IgD-negative memory B cell (primary cell): Measurements from ENCODE around the gene MAP1S. TPM values are rescaled to one million over a fixed set of nuclear protein-coding genes. Genes with fewer than 3 reads are reported as not detected.

Experiments
- H3K27ac Mint-ChIP-seq, 3 donors: one replicate each; pipeline ENCODE4 v1.8.0; 2020 to 2022; ENCODE audit warnings: mild to moderate bottlenecking in 3 of 3, mixed read lengths in 3 of 3, moderate library complexity in 1 of 3
- H3K27me3 Mint-ChIP-seq: one replicate; pipeline ENCODE4 v1.8.0; 2021; ENCODE audit warnings: mixed read lengths
- H3K36me3 Mint-ChIP-seq: one replicate; pipeline ENCODE4 v1.8.0; 2020; ENCODE audit warnings: mild to moderate bottlenecking, mixed read lengths
- H3K4me1 Mint-ChIP-seq, 3 donors: one replicate each; pipeline ENCODE4 v1.8.0; 2020 to 2022; ENCODE audit warnings: mixed read lengths in 3 of 3, mild to moderate bottlenecking in 1 of 3
- H3K4me3 Mint-ChIP-seq, 4 donors: one replicate each; pipeline ENCODE4 v1.8.0; 2020 to 2022; ENCODE audit warnings: mild to moderate bottlenecking in 4 of 4, mixed read lengths in 4 of 4, moderate library complexity in 3 of 4
- H3K9me3 Mint-ChIP-seq, 3 donors: one replicate each; pipeline ENCODE4 v1.8.0; 2020 to 2021; ENCODE audit warnings: mixed read lengths in 3 of 3, mild to moderate bottlenecking in 1 of 3
- polyA plus RNA-seq: library from polyadenylated mRNA; unstranded; fragments of 300-500 nt; fragmentation: Illumina TruSeq; gene quantifications from one replicate; pipeline ENCODE4 v1.2.3, GENCODE V29; 2021

MAP1S gene
- polyA plus RNA-seq, 1 donor from 2014 or later: 50.3 TPM

DNA sequence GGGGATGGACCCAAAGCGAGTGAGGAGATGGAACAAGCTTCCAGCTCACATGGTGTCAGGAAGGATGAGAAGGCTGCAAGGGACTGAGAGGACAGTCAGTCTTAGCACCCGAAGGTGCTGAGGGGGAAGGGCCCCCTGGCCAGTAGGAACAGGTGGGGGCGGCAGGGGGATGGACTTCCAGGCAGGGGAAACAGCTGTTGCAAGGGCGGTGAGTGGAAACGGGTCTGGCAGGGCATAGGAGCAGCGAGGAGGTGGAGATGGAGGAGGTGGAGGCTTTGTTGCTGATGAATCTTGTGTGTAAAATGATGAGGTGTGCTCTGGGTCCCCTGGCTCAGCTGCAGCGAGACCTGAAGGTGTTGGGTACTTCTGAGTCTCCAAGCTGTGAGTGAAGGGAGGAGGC is 1.2 kb downstream of the MAP1S start:
- Mint-ChIP-seq H3K27me3 (no peaks in the 10 kb centered on the region), H3K9me3 (no peaks in the 10 kb centered on the region), H3K36me3 (no peaks in the 10 kb centered on the region), H3K27ac (peak overlapping the region in 2 of 3 donors; percentile 81 to 93), H3K4me3 (peak overlapping the region; percentile 82 to 95 (median 90)), H3K4me1 (peaks cover 28 to 31% (median 30%) of the 10 kb centered on the region in 3 donors)

DNA sequence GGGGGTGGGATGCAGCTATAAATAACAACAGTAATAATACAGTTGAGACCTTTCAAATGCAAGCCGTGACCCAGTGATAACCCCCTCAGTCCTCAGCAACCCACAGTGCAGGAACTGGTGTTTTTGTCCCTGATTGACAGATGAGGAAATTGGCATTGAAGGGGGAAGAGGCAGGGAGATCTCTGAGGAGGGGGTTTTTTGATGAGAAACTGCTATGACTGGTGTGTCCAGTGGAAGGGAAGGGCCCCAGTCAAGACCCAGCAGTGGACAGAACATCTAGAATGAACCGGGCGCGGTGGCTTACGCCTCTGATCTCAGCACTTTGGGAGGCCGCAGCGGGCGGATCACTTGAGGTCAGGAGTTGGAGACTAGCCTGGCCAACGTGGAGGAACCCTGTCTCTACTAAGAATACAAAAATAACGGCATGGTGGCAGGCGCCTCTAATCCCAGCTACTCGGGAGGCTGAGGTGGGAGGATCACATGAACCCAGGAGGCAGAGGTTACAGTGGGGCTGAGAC is 1.9 kb downstream of the MAP1S start:
- Mint-ChIP-seq H3K9me3 (no peaks in the 10 kb centered on the region), H3K27ac (peak overlapping the region in 1 of 3 donors; percentile 72), H3K4me1 (peaks cover 28 to 31% (median 30%) of the 10 kb centered on the region in 3 donors), H3K36me3 (no peaks in the 10 kb centered on the region), H3K4me3 (peak overlapping the region; percentile 82 to 95 (median 90)), H3K27me3 (no peaks in the 10 kb centered on the region)

DNA sequence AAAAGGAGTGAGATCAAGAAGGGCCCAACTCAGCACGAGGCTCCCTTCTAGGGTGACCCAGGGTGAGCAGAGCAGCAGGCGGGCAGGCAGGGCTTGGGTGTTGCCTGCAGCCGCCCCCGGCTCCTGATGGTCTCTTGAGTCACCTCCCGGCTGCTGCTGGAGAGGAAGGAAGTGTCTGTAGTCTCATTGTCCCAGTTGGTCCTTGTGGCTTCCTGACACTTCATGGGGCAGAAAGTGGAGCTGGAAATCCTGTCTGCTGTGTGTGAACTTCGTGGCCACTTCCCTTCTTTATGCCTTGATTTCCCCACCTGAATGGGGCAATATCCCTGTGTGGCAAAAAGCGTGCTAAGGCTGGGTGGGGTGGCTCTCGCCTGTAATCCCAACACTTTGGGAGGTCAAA is 2.5 kb downstream of the MAP1S start:
- Mint-ChIP-seq H3K9me3 (no peaks in the 10 kb centered on the region), H3K4me3 (peak overlapping the region; percentile 27 to 91 (median 86)), H3K27me3 (no peaks in the 10 kb centered on the region), H3K27ac (peak overlapping the region in 1 of 3 donors; percentile 72), H3K4me1 (peaks cover 28 to 31% (median 30%) of the 10 kb centered on the region in 3 donors), H3K36me3 (no peaks in the 10 kb centered on the region)

DNA sequence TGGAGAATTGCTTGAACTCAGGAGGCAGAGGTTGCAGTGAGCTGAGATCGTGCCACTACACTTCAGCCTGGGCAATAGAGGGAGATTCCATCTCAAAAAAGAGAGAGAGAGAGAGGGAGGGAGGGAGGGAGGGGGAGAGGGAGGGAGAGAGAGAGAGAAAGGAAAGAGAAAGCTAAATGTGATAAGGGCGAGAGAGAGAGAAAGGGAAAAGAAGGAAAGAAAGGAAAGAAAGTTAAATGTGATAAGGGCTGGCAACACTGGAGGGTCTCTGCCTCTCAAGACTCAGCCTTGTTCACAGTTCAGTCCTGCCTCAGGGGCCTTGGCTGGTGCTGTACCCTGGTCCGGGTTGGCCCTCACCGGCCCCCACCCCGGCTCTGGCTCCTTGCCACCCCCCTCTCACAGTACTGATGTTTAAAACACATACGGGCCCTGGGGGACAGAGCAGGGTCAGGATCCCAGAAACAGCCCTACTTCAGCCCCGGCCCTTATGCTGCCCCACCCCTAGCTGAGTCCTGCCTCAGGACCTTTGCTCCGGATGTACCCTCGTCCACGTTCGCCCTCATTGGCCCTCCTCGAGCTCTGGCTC is 3.5 kb downstream of the MAP1S start:
- Mint-ChIP-seq H3K27ac (no peak overlapping the region), H3K36me3 (no peaks in the 10 kb centered on the region), H3K9me3 (no peaks in the 10 kb centered on the region), H3K4me1 (peaks cover 24 to 25% (median 24%) of the 10 kb centered on the region in 3 donors), H3K4me3 (no peak overlapping the region), H3K27me3 (no peaks in the 10 kb centered on the region)

DNA sequence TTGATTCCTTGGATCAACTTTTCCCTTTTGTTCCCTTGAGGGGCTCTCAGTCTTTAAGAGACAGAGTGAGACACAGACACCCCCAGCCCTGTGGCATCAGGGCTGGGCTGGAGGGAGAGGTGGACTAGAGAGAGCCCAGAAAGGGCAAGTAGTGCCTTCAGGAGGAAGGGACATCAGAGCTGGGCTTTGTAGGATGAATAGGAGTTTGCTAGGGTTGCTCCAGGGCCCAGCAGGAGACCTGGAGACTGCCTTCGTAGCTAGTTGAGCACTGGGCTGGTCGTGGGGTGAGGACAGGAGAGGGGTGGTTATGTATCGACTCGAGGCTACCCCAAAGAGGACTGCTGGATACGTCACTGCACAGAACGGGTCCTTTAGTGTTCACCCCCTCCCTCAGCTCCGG is 5.4 kb downstream of the MAP1S start:
- Mint-ChIP-seq H3K9me3 (no peaks in the 10 kb centered on the region), H3K4me1 (peaks cover 18 to 23% (median 20%) of the 10 kb centered on the region in 3 donors), H3K4me3 (no peak overlapping the region), H3K27me3 (no peaks in the 10 kb centered on the region), H3K27ac (peak overlapping the region in 1 of 3 donors; percentile 25), H3K36me3 (no peaks in the 10 kb centered on the region)

DNA sequence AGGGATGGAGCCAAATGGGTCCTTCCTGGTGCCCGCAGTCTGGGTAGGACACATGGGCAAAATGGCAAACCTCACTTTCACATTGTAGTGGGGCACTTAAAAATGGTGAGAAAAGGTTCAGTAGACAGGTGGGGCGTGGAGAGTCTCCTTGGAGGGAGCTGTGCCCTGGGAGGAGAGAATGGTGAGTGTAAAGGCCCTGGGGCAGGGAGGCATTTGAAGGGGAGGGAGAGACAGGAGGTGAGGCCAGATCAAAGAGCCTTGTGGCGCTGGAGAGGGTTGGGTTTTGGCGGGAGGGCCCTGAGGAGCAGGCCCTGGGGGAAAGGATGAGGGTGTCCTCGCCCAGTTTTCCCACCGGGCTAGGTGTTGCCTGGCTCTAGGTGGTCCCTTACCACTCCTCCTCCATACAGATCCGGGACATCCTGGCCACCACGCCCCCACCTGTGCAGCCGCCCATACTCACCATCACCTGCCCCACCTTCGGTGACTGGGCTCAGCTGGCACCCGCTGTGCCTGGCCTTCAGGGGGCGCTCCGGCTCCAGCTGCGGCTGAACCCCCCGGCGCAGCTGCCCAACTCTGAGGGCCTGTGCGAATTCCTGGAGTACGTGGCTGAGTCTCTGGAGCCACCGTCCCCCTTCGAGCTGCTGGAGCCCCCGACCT is 6.3 kb downstream of the MAP1S start:
- Mint-ChIP-seq H3K9me3 (no peaks in the 10 kb centered on the region), H3K4me1 (peaks cover 12 to 17% (median 16%) of the 10 kb centered on the region in 3 donors), H3K4me3 (no peak overlapping the region), H3K27me3 (no peaks in the 10 kb centered on the region), H3K27ac (no peak overlapping the region), H3K36me3 (no peaks in the 10 kb centered on the region)

DNA sequence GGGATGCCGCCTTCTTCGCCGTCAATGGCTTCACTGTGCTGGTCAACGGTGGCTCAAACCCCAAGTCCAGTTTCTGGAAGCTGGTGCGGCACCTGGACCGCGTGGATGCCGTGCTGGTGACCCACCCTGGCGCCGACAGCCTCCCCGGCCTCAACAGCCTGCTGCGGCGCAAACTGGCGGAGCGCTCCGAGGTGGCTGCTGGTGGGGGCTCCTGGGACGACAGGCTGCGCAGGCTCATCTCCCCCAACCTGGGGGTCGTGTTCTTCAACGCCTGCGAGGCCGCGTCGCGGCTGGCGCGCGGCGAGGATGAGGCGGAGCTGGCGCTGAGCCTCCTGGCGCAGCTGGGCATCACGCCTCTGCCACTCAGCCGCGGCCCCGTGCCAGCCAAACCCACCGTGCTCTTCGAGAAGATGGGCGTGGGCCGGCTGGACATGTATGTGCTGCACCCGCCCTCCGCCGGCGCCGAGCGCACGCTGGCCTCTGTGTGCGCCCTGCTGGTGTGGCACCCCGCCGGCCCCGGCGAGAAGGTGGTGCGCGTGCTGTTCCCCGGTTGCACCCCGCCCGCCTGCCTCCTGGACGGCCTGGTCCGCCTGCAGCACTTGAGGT is 7.0 kb downstream of the MAP1S start:
- H3K4me1 Mint-ChIP-seq: peaks cover 10 to 15% (median 13%) of the 10 kb centered on the region in 3 donors

DNA sequence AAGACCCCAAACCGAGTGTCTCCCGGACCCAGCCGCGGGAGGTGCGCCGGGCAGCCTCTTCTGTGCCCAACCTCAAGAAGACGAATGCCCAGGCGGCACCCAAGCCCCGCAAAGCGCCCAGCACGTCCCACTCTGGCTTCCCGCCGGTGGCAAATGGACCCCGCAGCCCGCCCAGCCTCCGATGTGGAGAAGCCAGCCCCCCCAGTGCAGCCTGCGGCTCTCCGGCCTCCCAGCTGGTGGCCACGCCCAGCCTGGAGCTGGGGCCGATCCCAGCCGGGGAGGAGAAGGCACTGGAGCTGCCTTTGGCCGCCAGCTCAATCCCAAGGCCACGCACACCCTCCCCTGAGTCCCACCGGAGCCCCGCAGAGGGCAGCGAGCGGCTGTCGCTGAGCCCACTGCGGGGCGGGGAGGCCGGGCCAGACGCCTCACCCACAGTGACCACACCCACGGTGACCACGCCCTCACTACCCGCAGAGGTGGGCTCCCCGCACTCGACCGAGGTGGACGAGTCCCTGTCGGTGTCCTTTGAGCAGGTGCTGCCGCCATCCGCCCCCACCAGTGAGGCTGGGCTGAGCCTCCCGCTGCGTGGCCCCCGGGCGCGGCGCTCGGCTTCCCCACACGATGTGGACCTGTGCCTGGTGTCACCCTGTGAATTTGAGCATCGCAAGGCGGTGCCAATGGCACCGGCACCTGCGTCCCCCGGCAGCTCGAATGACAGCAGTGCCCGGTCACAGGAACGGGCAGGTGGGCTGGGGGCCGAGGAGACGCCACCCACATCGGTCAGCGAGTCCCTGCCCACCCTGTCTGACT is 7.9 kb downstream of the MAP1S start:
- Mint-ChIP-seq H3K27me3 (no peaks in the 10 kb centered on the region), H3K4me3 (no peak overlapping the region), H3K27ac (no peak overlapping the region), H3K36me3 (no peaks in the 10 kb centered on the region), H3K4me1 (peaks cover 5 to 14% (median 12%) of the 10 kb centered on the region in 3 donors), H3K9me3 (peaks cover 0 to 2% (median 0%) of the 10 kb centered on the region in 3 donors)

More for the DNA sequence above, 7.0 kb downstream of the MAP1S start:
- H3K9me3 Mint-ChIP-seq: peaks cover 0 to under 1% (median 0%) of the 10 kb centered on the region in 3 donors
- no peaks in the 10 kb centered on the region for H3K27me3 Mint-ChIP-seq
- H3K36me3 Mint-ChIP-seq: no peaks in the 10 kb centered on the region
- no peak overlapping the region for H3K4me3 Mint-ChIP-seq
- H3K27ac Mint-ChIP-seq: no peak overlapping the region

DNA sequence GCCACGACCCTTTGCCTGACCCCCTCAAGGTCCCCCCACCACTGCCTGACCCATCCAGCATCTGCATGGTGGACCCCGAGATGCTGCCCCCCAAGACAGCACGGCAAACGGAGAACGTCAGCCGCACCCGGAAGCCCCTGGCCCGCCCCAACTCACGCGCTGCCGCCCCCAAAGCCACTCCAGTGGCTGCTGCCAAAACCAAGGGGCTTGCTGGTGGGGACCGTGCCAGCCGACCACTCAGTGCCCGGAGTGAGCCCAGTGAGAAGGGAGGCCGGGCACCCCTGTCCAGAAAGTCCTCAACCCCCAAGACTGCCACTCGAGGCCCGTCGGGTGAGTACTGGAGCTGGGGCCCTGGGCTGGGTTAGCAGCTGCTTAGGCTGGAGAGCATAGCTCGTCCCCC is 8.6 kb downstream of the MAP1S start:
- no peak overlapping the region for H3K4me3 Mint-ChIP-seq
- peaks cover 5 to 14% (median 12%) of the 10 kb centered on the region in 3 donors for H3K4me1 Mint-ChIP-seq
- H3K27me3 Mint-ChIP-seq: no peaks in the 10 kb centered on the region
- H3K36me3 Mint-ChIP-seq: no peaks in the 10 kb centered on the region
- peaks cover 0 to 2% (median 0%) of the 10 kb centered on the region in 3 donors for H3K9me3 Mint-ChIP-seq
- H3K27ac Mint-ChIP-seq: no peak overlapping the region

DNA sequence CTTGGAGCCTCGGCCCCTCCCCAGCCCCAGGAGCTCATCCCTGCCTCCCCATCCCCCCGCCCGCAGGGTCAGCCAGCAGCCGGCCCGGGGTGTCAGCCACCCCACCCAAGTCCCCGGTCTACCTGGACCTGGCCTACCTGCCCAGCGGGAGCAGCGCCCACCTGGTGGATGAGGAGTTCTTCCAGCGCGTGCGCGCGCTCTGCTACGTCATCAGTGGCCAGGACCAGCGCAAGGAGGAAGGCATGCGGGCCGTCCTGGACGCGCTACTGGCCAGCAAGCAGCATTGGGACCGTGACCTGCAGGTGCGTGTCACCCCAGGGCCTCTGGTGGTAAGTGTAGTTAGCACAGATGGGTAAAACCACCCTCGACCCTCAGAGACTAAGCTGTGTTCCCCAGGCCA is 13.8 kb downstream of the MAP1S start:
- Mint-ChIP-seq H3K4me1 (peaks cover 5 to 14% (median 9%) of the 10 kb centered on the region in 3 donors), H3K36me3 (peaks cover 3% of the 10 kb centered on the region), H3K4me3 (no peak overlapping the region), H3K27ac (no peak overlapping the region), H3K27me3 (no peaks in the 10 kb centered on the region), H3K9me3 (peaks cover 0 to 2% (median 0%) of the 10 kb centered on the region in 3 donors)

DNA sequence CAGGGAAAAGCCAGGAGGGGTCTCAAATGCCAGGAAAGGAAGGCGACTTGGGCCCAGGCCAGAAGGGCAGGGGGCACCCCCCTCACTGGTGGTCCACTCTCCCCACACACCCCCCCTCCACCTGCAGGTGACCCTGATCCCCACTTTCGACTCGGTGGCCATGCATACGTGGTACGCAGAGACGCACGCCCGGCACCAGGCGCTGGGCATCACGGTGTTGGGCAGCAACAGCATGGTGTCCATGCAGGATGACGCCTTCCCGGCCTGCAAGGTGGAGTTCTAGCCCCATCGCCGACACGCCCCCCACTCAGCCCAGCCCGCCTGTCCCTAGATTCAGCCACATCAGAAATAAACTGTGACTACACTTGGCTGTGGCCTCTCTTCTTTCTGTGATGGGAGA is 14.9 kb downstream of the MAP1S start:
- Mint-ChIP-seq H3K27me3 (no peaks in the 10 kb centered on the region), H3K9me3 (peaks cover 0 to 2% (median 0%) of the 10 kb centered on the region in 3 donors), H3K4me3 (no peak overlapping the region), H3K36me3 (peaks cover 3% of the 10 kb centered on the region), H3K4me1 (peaks cover 10 to 21% (median 12%) of the 10 kb centered on the region in 3 donors), H3K27ac (no peak overlapping the region)

DNA sequence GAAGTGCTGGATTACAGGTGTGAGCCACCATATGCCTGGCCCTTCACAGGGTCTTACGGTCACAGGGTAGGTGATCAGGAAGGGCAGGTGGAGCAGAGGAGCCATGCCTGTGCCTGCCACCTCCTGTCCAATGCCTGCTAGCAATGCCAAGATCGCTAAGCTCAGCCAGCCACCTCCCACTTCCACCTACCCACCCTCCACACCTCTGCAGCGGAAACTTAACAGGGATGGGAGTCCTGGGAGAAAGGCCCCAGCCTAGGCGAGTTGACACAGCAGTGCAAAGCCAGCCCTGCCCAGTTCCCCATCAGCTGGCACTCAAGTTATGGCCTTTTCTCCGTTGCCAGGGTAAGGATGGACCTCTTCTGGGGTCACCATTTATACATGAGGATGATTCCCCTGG is 16.1 kb downstream of the MAP1S start:
- H3K4me1 Mint-ChIP-seq: peaks cover 14 to 22% (median 15%) of the 10 kb centered on the region in 3 donors
- H3K4me3 Mint-ChIP-seq: no peak overlapping the region
- peaks cover 0 to 2% (median 0%) of the 10 kb centered on the region in 3 donors for H3K9me3 Mint-ChIP-seq
- H3K36me3 Mint-ChIP-seq: peaks cover 3% of the 10 kb centered on the region
- H3K27ac Mint-ChIP-seq: no peak overlapping the region
- no peaks in the 10 kb centered on the region for H3K27me3 Mint-ChIP-seq

DNA sequence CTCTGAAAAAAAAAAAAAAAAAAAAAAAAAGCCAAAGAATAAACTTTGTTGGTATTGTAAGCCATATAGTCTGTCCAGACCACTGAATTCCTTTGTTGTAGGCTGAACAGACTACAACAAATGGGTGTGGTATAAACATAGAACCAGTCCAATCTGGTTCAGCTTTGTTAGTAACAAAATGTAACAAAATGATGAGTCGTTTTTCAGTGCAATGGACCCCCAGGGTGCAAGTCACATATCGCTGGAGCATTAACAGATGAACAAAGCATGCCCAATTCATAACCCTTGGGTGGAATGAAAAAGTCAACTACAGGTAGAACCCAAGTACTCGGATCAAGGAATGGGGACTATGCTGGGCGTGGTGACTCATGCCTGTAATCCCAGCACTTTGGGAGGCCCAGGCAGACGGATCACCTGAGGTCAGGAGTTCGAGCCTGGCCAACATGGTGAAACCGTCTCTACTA is 18.4 kb downstream of the MAP1S start:
- Mint-ChIP-seq H3K9me3 (no peaks in the 10 kb centered on the region), H3K4me3 (no peak overlapping the region), H3K4me1 (peaks cover 7 to 13% (median 9%) of the 10 kb centered on the region in 3 donors), H3K27ac (peak overlapping the region in 1 of 3 donors; percentile 13), H3K36me3 (peaks cover 3% of the 10 kb centered on the region), H3K27me3 (no peaks in the 10 kb centered on the region)

DNA sequence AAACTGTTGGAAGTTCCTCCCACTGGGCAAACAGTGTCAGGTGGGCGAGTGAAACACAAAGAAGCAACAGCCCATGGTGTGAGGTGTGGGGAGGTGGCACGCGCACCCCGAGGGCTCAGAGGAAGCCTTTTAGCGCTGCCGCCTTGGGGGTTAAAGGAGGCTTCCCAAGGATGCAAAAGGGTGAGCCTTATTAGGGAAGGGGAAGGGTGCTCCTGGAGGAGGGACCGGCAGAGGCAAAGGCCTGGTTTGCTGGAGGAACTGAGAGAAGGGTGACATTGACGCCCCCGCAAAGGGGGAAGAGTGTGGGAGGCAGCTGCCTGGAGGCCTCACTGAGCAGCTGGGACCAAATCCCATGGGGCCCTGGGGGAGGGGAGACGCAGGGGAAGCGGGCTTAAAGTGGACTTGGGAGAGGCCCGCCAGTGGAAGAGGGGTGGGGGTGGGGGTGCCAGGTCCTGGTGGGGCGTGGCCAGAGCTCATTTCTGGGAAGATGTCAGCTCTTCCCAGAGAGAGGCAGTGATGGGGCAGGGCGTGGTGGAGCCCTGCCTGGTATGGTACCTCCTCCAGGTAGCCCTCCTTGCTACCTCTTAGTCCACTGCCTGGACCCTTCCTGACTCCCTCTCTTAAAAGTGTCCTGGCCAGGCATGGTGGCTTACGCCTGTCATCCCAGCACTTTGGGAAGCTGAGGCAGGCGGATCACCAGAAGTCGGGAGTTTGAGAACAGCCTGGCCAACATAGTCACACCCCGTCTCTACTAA is 20.0 kb downstream of the MAP1S start:
- H3K27ac Mint-ChIP-seq: peak overlapping the region; percentile 41 to 98 (median 80)
- H3K36me3 Mint-ChIP-seq: peaks cover 1% of the 10 kb centered on the region
- H3K27me3 Mint-ChIP-seq: no peaks in the 10 kb centered on the region
- no peaks in the 10 kb centered on the region for H3K9me3 Mint-ChIP-seq
- peak overlapping the region in 3 of 4 donors; percentile 50 to 85 (median 79) for H3K4me3 Mint-ChIP-seq
- peaks cover 7 to 16% (median 9%) of the 10 kb centered on the region in 3 donors for H3K4me1 Mint-ChIP-seq
